Stimulated activated CD4-positive, alpha-beta T cell treated with anti-CD3 and anti-CD28 coated beads, Interleukin-15, amount 100 ng/mL, for 48 hours (primary cell): ENCODE measurements around the gene HSP90AB1.
A peak's percentile ranks its signal among the peaks of the same experiment; 100 is the strongest.

Experiments
- DNase-seq, 2 donors: peaks; one replicate each; pipeline ENCODE4 v3.0.0-alpha.2; 2020; ENCODE audit warnings: low read depth in 2 of 2

HSP90AB1 gene

DNA sequence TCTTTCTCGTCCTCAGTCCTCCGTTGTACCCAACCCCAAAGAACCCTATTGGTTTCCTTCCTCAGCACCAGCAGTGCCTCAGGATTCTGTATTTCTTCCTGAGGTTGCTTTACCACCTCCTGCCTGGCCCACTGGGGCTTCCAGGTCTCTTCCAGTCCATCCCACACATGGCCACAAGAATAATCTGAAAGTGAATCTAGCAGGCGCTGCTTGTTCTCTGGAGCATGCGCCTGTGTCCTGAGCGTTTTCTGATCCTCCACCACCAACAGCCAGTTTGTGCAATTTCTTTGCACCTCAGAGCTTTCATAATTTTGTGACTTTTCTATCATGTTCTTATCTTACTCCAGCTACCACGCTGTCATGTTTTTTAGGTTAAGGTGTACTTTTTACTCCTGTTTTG, 11.6 kb upstream of the HSP90AB1 start:
- no peak for DNase-seq

DNA sequence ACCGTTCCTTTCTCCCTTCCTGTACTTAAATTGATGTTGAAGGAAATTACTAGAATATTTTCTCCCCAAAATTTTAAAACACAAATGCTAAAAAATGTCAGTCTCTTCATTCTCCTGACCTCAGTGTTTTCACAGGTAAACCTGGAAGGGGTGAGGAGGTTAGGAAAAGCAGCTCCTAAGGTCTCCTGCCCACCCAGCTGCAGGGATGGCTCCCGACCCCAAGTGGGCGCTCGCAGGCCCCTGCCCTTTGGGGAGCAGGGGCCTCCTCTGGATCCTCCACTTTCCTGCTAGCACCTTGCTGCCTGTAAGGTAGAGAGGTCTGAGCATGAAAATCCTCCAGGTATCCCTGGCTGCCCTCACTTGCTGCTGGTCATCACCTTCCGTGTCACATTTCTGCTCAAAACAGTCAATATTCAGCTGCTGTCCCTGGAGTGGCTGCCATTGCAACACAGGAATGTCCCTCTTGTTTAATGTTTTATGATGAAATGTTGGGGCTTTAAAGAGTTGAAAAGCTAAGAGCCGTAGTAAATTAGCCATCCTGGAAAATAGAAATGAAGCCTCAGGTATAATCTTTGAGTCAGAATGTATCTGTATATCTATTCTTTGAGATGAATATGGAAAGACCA, 10.9 kb upstream of the HSP90AB1 start:
- DNase-seq = no peak

GRCh38 chr6:44237021-44237812, 9.7 kb upstream of the HSP90AB1 start:
- DNase-seq = peak; percentile 63 to 64

GRCh38 chr6:44237813-44238433, 9.0 kb upstream of the HSP90AB1 start:
- peak; percentile 74 to 81 for DNase-seq

- DNase-seq = no peak
Observed at GRCh38 chr6:44238687-44239350, 8.1 kb upstream of the HSP90AB1 start.

DNA sequence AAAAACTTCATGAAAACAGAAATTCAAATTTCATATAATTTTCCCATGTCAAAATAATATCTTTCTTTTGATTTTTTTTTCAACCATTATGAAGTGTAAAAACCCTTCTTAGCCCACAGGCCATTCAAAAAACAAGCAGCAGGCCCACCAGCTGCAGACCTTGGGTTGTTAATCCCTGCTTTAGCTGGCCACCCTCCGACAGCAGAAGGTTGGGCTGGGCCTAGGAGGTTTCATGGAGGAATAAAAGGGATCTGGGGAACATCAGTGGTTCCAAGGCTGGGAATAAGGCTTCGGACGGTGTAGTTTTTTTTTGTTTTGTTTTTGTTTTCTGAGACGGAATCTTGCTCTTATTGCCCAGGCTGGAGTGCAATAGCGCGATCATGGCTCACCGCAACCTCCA, 3.6 kb upstream of the HSP90AB1 start:
- DNase-seq = no peak

- DNase-seq = no peak
Observed at GRCh38 chr6:44245391-44245911, 1.4 kb upstream of the HSP90AB1 start.

DNA sequence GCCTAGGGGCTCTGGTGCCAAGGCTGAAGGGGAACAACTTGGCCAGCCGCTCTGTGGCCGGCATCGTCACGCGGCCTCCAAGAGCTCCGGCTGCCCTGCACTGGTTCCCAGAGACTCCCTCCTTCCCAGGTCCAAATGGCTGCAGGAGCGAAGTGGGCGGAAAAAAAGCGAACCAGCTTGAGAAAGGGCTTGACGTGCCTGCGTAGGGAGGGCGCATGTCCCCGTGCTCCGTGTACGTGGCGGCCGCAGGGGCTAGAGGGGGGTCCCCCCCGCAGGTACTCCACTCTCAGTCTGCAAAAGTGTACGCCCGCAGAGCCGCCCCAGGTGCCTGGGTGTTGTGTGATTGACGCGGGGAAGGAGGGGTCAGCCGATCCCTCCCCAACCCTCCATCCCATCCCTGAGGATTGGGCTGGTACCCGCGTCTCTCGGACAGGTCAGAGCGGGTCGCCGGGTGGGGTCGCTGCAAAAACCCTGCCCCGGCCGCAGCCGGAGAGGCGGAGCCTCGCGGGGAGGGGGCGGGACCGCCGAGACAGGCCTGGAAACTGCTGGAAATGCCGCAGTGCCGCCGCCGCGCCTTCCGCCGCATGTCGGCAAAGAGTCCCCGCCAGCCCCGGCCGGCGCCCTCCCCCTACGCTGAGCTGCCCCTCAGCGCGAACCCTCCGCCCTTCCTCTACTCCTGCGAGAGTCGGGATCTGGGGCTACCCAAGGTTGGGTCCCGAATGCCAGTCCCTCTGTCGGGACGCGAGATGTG, 814 bp upstream of the HSP90AB1 start:
- DNase-seq = peak; percentile 75 to 84

GRCh38 chr6:44247338-44248302, 719 bp downstream of the HSP90AB1 start:
- DNase-seq = peak; percentile 78 to 84

DNA sequence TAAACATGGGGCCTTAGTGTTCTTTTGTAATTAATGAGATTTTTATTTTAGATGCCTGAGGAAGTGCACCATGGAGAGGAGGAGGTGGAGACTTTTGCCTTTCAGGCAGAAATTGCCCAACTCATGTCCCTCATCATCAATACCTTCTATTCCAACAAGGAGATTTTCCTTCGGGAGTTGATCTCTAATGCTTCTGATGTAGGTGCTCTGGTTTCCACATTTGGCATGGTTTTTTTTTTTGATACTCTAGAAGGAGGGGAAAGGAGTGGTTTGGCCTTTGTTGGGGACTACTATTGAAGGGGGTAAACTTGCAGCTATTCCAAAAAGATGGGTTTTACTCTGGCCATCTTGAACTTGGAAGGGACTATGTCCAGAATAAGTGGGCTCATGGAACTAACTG, 1.7 kb downstream of the HSP90AB1 start:
- no peak for DNase-seq

- no peak for DNase-seq
Observed at GRCh38 chr6:44249082-44249748, 2.3 kb downstream of the HSP90AB1 start.

DNA sequence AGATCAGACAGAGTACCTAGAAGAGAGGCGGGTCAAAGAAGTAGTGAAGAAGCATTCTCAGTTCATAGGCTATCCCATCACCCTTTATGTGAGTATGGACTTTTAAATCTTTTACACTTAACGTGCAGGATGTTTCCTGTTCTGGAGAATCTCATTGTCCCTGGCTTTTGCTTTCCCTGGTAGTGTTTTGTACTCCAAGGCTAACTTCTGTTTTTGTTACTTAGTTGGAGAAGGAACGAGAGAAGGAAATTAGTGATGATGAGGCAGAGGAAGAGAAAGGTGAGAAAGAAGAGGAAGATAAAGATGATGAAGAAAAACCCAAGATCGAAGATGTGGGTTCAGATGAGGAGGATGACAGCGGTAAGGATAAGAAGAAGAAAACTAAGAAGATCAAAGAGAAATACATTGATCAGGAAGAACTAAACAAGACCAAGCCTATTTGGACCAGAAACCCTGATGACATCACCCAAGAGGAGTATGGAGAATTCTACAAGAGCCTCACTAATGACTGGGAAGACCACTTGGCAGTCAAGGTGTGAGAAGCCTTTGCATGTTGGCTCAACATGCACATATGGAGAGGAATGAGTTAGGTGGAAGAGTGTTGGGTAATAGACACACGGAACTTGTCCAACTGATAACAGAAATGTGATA, 3.3 kb downstream of the HSP90AB1 start:
- DNase-seq = no peak

GRCh38 chr6:44250718-44251123, 3.8 kb downstream of the HSP90AB1 start:
- DNase-seq = no peak

DNA sequence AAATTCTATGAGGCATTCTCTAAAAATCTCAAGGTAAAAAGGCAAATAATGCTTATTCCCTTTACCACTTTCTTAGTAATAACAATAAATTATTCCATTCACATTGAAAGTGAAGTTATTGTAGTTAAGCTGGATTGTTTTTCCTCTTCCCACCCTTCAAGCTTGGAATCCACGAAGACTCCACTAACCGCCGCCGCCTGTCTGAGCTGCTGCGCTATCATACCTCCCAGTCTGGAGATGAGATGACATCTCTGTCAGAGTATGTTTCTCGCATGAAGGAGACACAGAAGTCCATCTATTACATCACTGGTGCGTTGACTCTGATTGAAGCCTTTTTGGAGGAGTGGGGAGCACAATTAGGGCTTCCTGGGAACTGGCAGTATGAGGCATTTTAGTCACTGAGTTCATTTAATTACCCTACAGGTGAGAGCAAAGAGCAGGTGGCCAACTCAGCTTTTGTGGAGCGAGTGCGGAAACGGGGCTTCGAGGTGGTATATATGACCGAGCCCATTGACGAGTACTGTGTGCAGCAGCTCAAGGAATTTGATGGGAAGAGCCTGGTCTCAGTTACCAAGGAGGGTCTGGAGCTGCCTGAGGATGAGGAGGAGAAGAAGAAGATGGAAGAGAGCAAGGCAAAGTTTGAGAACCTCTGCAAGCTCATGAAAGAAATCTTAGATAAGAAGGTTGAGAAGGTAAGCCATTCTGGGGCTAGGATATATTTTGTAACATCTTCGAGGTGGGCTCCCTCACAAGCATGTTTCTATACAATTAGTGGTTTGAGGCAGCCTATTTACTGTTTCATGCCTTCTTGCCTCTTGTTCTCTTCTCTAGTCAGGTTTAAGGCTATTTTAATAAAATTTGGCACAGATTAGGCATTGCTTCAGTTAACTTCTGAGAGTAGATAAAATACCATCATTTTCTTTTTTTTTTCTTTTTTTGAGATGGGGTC, 4.9 kb downstream of the HSP90AB1 start:
- no peak for DNase-seq

- peak in 1 of 2 donors; percentile 68 for DNase-seq
Observed at GRCh38 chr6:44253307-44254101, 6.6 kb downstream of the HSP90AB1 start.

DNA sequence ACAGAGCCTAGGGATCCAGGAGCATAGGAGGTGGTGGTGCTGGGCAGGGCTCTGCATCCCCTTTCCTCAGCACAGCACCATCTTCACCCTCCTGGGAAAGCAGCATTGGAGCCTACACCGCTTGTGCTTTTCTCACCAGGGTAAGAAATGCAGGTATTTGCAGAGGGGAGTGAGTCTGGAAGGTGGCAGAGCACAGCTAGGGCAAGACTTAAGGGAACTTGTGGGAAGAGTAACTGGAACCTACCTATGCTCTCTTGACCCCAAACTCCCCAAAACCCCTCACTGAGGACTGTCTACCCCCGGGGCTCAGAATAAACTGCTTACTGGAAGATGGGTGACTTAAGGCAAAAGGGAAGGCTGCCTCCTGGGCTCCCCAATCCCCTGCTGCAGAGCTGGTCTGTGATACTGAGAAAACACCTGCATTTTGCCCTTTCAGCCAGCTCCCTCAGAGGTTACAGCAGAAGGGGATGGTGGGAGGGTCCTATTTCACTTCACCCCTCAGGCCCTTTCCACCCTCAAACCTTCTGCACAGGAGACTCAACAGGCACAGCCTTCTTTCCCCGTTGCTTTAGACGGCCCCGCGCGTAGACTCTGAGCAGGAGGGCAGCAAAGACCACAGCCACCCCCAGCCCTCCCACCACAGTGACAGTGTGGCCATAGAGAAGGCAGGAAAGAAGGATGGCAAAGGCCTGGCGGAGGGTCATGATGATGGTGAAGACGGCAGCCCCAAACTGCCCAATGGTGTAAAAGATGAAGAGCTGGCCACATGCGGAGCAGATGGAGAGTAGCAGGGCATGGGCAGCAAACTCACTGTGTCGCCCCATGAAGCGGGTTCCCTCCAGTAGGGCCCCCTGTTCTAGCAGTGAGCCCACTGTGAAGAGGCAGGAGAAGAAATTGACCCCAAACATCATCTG, 7.5 kb downstream of the HSP90AB1 start:
- DNase-seq = no peak
